Right ventricle myocardium inferior (tissue), 1 donor: ENCODE results near the gene OAF. TPM values are rescaled to one million over a fixed set of nuclear protein-coding genes. Genes with fewer than 3 reads are reported as not detected.
"Not testable (repeated sequence)": the region's sequence is repeated elsewhere in the genome, so short reads cannot be mapped to it uniquely, and the experiment has no call there.

ENCODE experiments used
- ATAC-seq: fragments of 200-7000 bp; cut with Tn5 transposase; one replicate; pipeline ENCODE4 v1.9.1; 2020; ENCODE audit warnings: mild to moderate bottlenecking, moderate library complexity
- DNase-seq: peaks from one replicate; pipeline ENCODE4 v3.0.0; 2021; ENCODE audit errors: missing footprints
- intact Hi-C: fragments of 100-400 bp; cut with DNase I; formaldehyde crosslinking; loops from one replicate; pipeline ENCODE4 v1.11.0; 2022
- long read RNA-seq: library from polyadenylated mRNA; unstranded; transcript quantifications from one replicate; pipeline ENCODE4 v2.0.0, GENCODE V29; 2021
- total RNA-seq: library from RNA; stranded (reverse); fragmentation: NEBNext Ultra II Directional; extraction: Animal tissue kit (Norgen Biotek cat#: 25700); gene quantifications from one replicate; pipeline ENCODE4 v1.2.1, GENCODE V29; 2021
- donor health status: DM: no; HTN: yes; CAD: no; lungs with severe emphysema.

Gene OAF
- total RNA-seq: 34.5 TPM
- long read RNA-seq, transcript OAF-201 (4 exons, 2,525 nt): major isoform, 81 of 85 reads
- long read RNA-seq, partial matches to known transcripts: 0 of 85 reads
- long read RNA-seq, other reads (novel, unspliced or antisense): 3 of 85 reads

DNA sequence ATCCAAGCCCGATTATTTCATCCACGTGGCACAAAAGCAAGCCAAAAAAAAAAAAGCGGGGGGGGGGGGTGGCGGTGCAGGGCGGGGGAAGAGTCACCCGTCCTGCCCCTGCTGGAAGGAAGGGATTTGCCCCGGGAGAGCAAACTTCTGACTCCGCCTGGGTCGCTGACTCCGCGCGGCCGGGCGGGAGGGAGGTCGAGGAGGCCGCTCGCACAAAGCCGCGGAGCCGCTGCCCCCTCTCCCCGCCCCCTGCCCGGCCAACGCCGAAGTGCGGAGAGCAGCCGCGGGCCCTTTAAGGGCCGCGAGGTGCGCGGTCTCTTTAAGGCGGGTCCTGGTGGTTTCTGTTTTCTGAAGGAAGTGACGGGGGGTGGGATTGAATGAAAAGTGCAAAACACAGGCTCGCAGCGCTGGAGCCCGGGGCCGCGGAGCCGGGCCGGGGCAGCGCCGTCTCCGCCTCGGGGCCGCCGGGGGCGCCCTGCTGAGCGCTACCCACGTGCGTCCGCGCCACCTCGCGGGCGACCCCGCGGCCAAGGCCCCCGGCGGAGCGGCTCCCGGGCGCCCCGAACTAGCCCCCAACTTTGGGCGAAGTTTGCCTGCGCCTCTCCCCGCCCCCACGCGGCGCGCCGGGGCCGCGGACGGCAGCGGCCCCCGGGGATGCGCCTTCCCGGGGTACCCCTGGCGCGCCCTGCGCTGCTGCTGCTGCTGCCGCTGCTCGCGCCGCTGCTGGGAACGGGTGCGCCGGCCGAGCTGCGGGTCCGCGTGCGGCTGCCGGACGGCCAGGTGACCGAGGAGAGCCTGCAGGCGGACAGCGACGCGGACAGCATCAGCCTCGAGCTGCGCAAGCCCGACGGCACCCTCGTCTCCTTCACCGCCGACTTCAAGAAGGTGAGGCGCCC is at the start of gene OAF:
OAF (plus strand) TSS at position 407 of the 896 bp plus-strand sequence; CDS start at position 655, 248 bp downstream.
- DNase-seq (peak; percentile 89), ATAC-seq (peak; percentile 89)
- intact Hi-C loops: loop anchor here (2.0 kb wide), 1 partner anchor 26 kb away; no protein-coding TSS in a partner anchor

- intact Hi-C loops: no loop called here
- ATAC-seq: no peak
- DNase-seq: no peak
Observed at GRCh38 chr11:120167659-120168058, 43.2 kb upstream of the OAF start.

- DNase-seq: no peak
- intact Hi-C loops: no loop called here
- no peak for ATAC-seq
Observed at GRCh38 chr11:120168108-120168959, 42.5 kb upstream of the OAF start.

DNA sequence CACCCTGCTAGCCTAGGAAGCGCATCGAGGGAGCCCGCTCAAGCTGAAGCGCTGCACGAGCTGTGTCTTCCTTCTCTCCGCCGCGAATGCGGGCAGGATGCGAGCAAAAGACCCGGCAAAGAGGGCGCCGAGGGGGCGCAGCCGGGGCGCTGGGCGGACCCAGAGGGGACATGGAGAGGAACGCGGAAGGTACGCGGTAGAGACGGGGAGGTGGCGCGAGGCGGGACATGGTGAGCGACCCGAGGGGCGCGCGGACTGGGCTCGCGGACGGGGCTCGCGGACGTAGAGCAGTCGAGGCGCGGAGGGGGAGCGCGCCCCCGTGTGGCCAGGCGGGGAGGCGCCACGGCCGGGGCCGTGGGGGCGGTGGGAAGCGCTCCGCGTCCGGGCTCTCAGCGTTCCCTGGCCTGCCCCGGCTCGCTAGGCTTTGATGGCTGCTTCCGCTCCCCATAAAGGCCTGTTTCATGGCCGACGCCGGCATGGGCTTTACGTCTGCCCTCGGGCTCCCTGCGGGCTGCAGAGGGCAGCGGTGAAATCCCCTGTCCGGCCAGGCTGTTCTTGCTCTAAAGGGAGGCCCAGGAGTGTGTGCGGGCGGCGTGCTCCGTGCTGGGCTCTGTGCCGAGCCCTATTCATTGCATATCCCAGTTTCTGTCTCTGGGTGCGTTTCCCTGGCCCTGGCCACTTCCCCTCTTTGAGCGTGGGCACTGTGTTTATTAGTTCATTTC is 41.7 kb upstream of the OAF start:
- DNase-seq: no peak
- peak; percentile 91 for ATAC-seq
- intact Hi-C loops: no loop called here

- intact Hi-C loops: no loop called here
- DNase-seq (no peak), ATAC-seq (no peak)
Observed at GRCh38 chr11:120169981-120170698, 40.7 kb upstream of the OAF start.

GRCh38 chr11:120170741-120171261 is 40.0 kb upstream of the OAF start:
- intact Hi-C loops: no loop called here
- DNase-seq (no peak), ATAC-seq (no peak)

DNA sequence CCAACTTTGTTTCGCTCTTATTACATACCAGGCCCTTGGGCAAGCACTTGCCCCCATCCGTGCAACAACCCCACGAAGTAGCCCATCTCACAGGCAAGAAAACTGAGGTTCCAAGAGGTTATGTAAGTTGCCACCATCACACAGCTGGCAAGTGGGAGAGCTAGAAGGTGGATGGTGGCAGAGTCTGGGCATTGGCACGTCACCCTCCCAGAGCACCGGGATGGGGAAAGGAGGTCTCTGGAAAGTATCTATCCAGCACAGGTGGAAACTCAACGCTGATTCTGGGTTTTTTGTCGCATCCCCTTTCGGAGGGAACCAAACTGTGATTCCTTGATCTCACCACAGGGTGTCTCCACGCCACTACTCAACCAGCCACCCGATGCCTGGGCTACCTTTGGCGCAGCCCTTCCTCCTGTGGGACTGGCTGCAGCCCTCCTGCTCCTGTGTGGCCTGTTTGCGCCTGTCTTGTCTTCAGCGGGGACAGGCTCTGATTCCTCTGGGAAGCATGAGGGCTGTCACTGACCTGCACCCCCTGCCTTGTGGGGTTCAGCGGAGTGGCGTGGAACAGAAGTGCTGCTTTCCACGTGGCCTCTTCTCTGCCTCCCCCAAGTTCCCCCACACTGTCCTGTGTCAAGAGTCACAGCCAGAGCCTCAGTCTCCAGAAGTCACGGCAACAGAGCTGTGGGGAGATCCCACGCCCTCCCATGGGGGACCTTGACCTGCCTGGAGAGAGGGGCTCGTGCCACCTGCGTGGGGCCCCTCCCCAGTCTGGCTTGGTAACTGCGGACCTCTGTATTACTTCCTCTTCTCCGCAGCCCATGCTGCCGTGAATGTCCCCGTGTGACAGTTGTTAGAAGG is 38.5 kb upstream of the OAF start:
- intact Hi-C loops: loop anchor here (1.0 kb wide), 3 partner anchors 58 to 132 kb away; no protein-coding TSS in a partner anchor
- ATAC-seq (peak; percentile 63), DNase-seq (peak; percentile 83)

DNA sequence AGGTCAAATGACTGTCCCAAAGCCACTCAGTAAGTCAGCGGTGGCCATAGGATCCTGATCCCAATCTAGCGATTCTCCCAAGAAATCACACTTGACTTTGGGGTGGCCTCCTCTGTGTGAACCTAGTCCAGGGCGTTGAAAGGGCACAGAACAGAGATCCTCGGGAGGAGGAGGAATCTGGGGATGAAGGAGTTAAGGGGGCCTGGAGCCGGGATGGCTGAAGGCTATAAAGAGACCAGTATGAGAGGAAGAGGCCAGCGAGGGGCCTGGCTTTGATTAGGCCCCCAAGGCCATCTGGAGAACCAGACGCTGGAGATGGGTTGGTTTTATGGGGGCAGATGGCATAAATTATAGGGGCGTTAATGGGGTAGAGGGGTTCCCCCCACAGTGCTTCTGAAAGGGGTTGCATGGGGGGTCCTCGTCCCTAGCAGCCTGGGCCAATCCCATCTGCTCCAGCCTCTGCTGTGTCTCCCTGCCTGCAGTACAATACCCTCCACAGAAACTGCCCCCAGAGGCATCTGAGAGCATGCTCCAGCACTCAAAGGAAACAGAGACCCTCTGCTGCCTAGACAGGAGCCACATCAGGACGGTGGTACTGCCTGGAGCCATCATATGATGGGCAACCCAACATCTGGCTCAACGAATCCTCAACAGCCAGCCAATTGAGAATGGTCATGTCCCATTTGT is 37.7 kb upstream of the OAF start:
- ATAC-seq (no peak), DNase-seq (no peak)
- intact Hi-C loops: no loop called here

DNA sequence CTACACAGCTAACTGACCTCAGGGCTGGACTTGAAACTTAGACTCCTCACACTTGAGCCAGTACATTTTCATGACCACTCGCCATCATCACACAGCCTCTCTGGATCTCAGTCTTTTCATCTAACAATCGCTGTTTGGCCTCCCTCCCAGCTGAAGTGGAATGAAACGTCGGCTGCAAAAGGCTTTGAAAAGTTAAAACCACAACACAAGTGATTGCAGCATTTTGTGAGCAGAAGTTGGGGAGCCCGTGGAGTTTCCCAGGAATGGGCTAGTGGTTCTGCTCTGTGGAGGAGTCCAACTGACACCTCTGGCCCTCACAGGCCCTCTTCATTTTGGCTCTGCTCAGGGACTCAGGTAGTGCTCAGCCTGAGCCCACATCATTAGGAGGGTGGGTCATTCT is 37.0 kb upstream of the OAF start:
- intact Hi-C loops: no loop called here
- no peak for ATAC-seq
- DNase-seq: no peak

- intact Hi-C loops: no loop called here
- ATAC-seq: no peak
Observed at GRCh38 chr11:120174866-120175265, 36.0 kb upstream of the OAF start.

DNA sequence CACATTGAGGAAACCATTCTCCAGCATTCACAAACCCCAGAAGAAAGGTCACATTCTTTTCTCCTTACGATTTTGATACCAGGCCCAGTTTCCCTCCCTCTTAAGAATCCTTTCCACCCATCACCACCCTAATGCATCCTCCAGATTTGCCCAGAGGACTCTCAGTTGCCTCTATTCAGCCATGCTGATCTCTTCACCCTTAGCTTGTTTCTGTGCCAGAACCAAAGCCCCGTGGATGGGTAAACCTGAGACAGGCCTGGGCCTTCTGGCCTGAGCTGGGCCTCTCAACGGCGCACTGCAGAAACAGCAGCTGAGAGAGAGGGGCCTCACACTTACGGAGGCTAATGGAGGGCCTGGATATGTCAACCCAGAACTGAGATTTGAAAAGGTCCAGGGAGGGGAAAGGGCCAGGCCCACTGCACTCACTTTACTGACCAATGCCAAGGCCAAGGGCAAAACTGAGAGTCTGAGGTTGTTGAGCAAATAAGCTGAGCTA is 32.2 kb upstream of the OAF start:
- ATAC-seq: no peak
- intact Hi-C loops: no loop called here
- no peak for DNase-seq

More at GRCh38 chr11:120174866-120175265, 36.0 kb upstream of the OAF start:
- no peak for DNase-seq

DNA sequence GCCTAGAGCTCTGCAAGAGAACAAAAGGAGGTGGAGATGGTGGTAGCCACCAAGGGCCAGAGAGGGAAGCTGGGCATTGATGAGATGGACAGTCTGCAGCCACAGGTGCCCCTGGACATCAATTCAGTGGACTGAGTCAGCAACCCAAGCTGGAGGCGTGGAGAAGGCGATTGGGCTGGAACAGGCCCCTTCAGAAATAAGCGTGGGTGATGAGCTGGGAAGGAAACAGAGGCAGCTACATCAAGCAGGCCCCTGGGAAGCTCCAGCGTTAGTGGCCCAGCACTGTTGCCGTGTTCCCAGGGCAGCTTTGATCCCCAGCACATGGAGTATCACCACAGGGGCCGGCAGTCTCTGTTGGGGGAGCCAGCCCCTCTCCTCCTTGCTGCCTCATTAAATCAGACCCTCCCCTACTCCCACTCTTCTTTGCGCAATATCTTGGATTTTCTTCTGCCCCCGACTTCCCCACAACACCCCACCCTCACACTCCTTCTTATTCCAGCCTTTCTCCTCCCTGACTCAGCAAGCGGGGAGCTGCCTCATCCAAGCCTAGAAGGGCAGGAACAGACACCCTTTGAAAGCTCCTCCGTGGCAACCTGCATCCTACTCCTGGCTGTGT is 31.7 kb upstream of the OAF start:
- intact Hi-C loops: no loop called here
- DNase-seq (no peak), ATAC-seq (peak; percentile 18)

DNA sequence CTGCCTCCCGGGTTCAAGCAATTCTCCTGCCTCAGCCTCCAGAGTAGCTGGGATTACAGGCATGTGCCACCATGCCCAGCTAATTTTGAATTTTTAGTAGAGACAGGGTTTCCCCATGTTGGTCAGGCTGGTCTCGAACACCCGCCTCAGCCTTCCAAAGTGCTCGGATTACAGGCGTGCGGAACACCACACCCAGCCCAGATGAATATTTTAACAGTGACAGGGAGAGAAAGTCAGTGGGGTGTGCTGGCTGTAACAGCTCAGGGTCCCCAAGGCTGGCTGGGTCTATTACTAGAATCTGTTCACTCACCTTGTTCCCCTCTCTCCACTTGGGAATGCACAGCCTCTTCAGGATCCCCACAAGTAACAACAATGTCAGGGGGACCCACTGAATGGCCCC is 30.8 kb upstream of the OAF start:
- ATAC-seq, intact Hi-C loops, DNase-seq: not testable (repeated sequence)

GRCh38 chr11:120180551-120181232 is 30.1 kb upstream of the OAF start:
- DNase-seq: no peak
- intact Hi-C loops: no loop called here
- no peak for ATAC-seq

DNA sequence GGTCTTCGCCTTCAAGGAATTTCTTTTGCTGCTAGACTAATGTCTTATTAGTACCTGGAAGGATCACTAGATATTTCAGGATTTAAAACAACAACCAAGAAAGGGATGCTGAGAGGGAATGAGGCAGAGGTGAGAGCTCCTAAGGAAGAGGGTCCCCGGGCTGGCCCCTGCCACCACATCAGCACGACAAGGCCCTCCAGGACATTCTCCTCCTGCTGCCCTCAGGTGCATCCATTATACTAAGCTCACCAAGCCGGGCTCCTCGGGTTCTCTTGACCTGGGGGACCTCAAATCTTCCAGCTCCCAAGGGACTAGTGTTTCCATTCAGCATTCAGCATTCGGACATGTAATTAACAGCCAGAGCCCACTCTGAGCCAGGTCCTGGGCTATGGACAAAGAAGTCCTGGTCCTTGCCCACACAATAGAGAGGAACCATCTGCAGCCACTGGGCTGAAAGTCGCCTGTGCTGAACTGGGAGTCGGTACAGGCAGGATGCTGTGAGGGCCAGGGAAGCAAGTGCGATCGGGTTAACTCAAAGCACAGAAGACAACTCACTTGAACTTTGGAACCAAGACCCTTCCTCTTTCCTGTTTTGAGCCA is 29.4 kb upstream of the OAF start:
- ATAC-seq (no peak), DNase-seq (no peak)
- intact Hi-C loops: no loop called here
